HEK293T (cell line): ENCODE measurements around the gene ARHGAP6.

Experiments used
- BHLHE40 ChIP-seq: fragments of 450-650 bp; IDR thresholded peaks from 2 replicates; pipeline ENCODE4 v1.6.1; 2016; ENCODE audit warnings: mild to moderate bottlenecking, moderate library complexity, borderline replicate concordance
- CTBP1 ChIP-seq: fragments of 450-650 bp; IDR thresholded peaks from 2 replicates; pipeline ENCODE4 v1.6.1; 2016; ENCODE audit warnings: borderline replicate concordance
- ELF4 ChIP-seq: fragments of 450-650 bp; IDR thresholded peaks from 2 replicates; pipeline ENCODE4 v1.6.1; 2017; ENCODE audit warnings: antibody characterized with exemption
- FOXK2 ChIP-seq: fragments of 450-650 bp; IDR thresholded peaks from 2 replicates; pipeline ENCODE4 v1.6.1; 2016; ENCODE audit warnings: mild to moderate bottlenecking
- FOXM1 ChIP-seq: fragments of 450-650 bp; IDR thresholded peaks from 2 replicates; pipeline ENCODE4 v1.6.1; 2017; ENCODE audit warnings: mild to moderate bottlenecking, borderline replicate concordance
- HDGF ChIP-seq: fragments of 450-650 bp; IDR thresholded peaks from 2 replicates; pipeline ENCODE4 v1.6.1; 2017; ENCODE audit warnings: antibody characterized with exemption, borderline replicate concordance
- L3MBTL2 ChIP-seq: fragments of 450-650 bp; conservative IDR thresholded peaks from 2 replicates; pipeline ENCODE4 v1.6.1; 2016; ENCODE audit warnings: mild to moderate bottlenecking
- LEF1 ChIP-seq: fragments of 450-650 bp; IDR thresholded peaks from 2 replicates; pipeline ENCODE4 v1.6.1; 2017; ENCODE audit warnings: mild to moderate bottlenecking, borderline replicate concordance
- NFRKB ChIP-seq: fragments of 450-650 bp; IDR thresholded peaks from 2 replicates; pipeline ENCODE4 v1.6.1; 2016; ENCODE audit warnings: mild to moderate bottlenecking, moderate library complexity
- SP1 ChIP-seq: fragments of 450-650 bp; IDR thresholded peaks from 2 replicates; pipeline ENCODE4 v1.6.1; 2017
- SUZ12 ChIP-seq: fragments of 450-650 bp; IDR thresholded peaks from 2 replicates; pipeline ENCODE4 v1.6.1; 2016; ENCODE audit warnings: mild to moderate bottlenecking
- TARDBP ChIP-seq: fragments of 450-650 bp; IDR thresholded peaks from 2 replicates; pipeline ENCODE4 v1.6.1; 2016
- TF ChIP-seq, protein P1 (sequence below): fragments of 450-650 bp; IDR thresholded peaks from 2 replicates; pipeline ENCODE4 v1.6.1; 2016

DNA sequence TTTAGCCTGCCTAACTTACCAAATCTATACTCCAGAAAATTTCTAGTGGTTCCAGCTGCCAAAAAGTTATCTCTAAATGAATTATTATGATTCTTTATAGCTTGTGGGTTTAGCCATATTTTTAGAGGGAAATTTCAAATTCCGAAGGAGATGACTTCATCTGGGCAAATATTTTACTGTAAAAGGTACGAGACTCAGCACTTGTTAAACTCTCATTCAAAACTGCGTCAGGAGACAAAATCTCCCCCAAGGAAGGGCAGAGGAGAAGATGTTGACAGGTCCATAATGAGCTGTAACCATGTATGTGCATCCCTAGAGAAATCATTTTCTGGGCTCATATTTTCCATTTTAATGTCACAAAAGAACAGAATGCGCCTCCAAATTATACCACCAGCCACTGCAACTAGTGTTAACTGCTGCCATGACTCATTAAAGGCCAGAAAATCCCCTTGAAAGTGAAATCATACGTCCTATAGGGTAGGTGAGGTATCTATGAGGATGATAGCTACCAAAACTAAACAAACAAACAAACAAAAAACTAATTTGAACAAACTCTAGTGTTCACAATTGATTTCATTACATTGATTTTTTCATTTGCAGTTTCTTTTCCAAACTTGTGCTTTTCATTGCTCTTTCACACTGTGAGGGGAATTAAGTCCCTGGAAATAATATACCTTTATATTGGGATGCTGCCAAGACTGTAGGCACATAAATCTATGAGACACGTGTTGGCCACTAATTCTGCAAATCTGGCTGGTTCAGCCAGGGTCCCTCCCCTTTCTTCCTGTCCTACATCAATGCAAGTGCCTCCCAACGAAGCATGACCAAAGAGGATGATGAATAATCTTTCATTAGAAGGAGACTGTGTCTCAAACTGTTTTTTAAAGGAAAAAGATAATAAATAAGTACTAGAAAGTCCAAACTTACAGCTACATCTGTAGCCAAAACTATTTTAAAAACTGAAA is 85.8 kb downstream of the ARHGAP6 start:
- TF ChIP-seq HDGF (no peak), BHLHE40 (no peak), FOXM1 (no peak), SP1 (no peak), L3MBTL2 (no peak), SUZ12 (no peak), NFRKB (no peak), ELF4 (no peak), TARDBP (no peak), LEF1 (no peak), FOXK2 (no peak), CTBP1 (no peak)
- TF ChIP-seq, protein P1, sequence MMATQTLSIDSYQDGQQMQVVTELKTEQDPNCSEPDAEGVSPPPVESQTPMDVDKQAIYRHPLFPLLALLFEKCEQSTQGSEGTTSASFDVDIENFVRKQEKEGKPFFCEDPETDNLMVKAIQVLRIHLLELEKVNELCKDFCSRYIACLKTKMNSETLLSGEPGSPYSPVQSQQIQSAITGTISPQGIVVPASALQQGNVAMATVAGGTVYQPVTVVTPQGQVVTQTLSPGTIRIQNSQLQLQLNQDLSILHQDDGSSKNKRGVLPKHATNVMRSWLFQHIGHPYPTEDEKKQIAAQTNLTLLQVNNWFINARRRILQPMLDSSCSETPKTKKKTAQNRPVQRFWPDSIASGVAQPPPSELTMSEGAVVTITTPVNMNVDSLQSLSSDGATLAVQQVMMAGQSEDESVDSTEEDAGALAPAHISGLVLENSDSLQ: no peak
